ENCODE results near the gene CCDC86. TPM values are rescaled to one million over a fixed set of nuclear protein-coding genes. Genes with fewer than 3 reads are reported as not detected.

Gene CCDC86
- total and polyA plus RNA-seq, 3 donors from 2014 or later, result 60.7 to 134 (median 64.7) TPM

DNA sequence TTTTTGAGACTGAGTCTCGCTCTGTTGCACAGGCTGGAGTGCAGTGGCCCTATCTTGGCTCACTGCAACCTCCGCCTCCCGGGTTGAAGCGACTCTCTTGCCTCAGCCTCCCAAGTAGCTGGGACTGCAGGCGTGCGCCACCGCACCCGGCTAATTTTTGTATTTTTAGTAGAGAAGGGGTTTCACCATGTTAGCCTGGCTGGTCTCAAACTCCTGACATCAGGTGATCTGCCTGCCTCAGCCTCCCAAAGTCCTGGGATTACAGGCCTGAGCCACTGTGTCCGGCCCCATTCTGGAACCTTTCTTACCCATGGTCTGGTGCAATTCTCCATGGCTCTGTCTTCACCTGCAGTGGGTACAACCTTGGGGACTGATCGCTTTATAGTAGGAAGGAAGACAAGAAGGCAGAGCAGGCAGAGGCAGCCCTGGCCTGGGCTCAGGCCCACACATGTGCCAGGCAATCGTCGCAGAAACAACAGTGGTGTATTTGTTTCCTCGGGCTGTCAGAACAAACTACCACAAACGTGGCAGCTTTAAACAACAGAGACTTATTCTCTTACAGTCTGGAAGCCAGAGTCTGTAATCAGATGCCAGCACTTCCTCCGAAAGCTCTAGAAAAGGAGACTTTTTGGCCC lies 17.8 kb downstream of the CCDC86 start:
- no peak for DNase-seq
- intact Hi-C loops (cut with DNase I; ENCODE audit: low total_unique reads), result no loop called here

DNA sequence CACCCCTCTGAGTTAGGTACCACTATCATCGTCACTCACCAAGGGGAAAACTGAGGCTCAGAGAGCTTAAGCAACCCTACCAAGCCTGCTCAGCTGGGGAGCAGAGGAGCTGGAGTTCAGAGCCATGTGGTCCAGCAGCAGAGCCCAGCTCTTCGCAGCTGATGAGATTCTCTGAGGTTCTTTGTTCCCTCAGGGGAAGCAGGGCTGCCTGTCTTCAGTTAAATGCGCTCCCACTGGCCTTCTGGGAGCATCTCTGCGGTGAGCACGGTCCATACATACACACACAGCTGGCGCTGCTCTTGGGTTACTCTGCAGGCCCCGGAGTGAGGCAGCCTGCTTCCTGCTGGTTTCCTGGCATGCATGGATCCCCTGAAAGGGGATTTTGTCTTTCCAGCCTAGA lies 19.0 kb downstream of the CCDC86 start:
- no peak overlapping the region for H3K27ac ChIP-seq
- H3K4me1 ChIP-seq, result peaks cover 11% of the 10 kb centered on the region
- no peak for DNase-seq
- no peaks in the 10 kb centered on the region for H3K27me3 ChIP-seq
- TF ChIP-seq, protein P1, sequence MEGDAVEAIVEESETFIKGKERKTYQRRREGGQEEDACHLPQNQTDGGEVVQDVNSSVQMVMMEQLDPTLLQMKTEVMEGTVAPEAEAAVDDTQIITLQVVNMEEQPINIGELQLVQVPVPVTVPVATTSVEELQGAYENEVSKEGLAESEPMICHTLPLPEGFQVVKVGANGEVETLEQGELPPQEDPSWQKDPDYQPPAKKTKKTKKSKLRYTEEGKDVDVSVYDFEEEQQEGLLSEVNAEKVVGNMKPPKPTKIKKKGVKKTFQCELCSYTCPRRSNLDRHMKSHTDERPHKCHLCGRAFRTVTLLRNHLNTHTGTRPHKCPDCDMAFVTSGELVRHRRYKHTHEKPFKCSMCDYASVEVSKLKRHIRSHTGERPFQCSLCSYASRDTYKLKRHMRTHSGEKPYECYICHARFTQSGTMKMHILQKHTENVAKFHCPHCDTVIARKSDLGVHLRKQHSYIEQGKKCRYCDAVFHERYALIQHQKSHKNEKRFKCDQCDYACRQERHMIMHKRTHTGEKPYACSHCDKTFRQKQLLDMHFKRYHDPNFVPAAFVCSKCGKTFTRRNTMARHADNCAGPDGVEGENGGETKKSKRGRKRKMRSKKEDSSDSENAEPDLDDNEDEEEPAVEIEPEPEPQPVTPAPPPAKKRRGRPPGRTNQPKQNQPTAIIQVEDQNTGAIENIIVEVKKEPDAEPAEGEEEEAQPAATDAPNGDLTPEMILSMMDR (IDR thresholded peaks at IDR 0.05), result no peak
- no peak for TF ChIP-seq POLR2A (IDR thresholded peaks at IDR 0.05)
- H3K36me3 ChIP-seq (ENCODE audit: low read depth, missing control alignments), result no peaks in the 10 kb centered on the region
- 70 to 89% methylated on average over 4 to 7 of the region's 7 CpGs for WGBS, 2 donors
- no peak overlapping the region for H3K4me3 ChIP-seq
- intact Hi-C loops (cut with DNase I; ENCODE audit: low total_unique reads), result no loop called here
- H3K9me3 ChIP-seq, result no peaks in the 10 kb centered on the region

More for the DNA sequence above, 17.8 kb downstream of the CCDC86 start:
- Histone ChIP-seq H3K27me3 (no peaks in the 10 kb centered on the region), H3K4me3 (no peak overlapping the region), H3K36me3 (ENCODE audit: low read depth, missing control alignments) (no peaks in the 10 kb centered on the region), H3K4me1 (peaks cover 11% of the 10 kb centered on the region), H3K27ac (no peak overlapping the region), H3K9me3 (no peaks in the 10 kb centered on the region)
- no peak for TF ChIP-seq POLR2A (IDR thresholded peaks at IDR 0.05)
- TF ChIP-seq, protein P1 (IDR thresholded peaks at IDR 0.05), result no peak
- WGBS, 2 donors, result 83 to 92% methylated on average over 15 of the region's 15 CpGs

DNA sequence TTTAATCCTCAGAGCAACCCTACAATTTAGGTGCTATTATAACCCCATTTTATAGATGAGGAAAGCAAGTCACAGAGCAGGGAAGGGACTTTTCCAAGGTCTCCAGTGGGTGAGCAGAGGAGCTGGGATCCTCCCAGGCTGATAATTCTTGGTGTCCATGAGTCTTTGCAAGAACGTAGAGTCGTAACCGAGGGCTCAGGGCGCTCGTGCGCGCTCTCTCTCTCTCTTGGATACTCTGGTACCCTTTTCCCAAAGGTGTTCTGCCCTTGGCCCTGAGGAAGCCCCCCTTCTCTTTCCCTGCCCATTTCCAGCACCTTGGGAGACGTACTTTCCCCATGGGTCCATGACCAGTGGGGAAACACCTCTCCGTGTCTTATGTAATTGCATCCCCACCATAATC lies 20.3 kb downstream of the CCDC86 start:
- no peak for DNase-seq
- TF ChIP-seq POLR2A (IDR thresholded peaks at IDR 0.05), result no peak
- TF ChIP-seq, protein P1 (IDR thresholded peaks at IDR 0.05), result no peak
- no peak overlapping the region for H3K27ac ChIP-seq
- H3K4me1 ChIP-seq, result peaks cover 11% of the 10 kb centered on the region
- intact Hi-C loops (cut with DNase I; ENCODE audit: low total_unique reads), result no loop called here
- H3K36me3 ChIP-seq (ENCODE audit: low read depth, missing control alignments), result no peaks in the 10 kb centered on the region
- H3K27me3 ChIP-seq, result no peaks in the 10 kb centered on the region
- WGBS, 2 donors, result 95 to 98% methylated on average over 9 of the region's 9 CpGs
- no peak overlapping the region for H3K4me3 ChIP-seq
- H3K9me3 ChIP-seq, result no peaks in the 10 kb centered on the region

DNA sequence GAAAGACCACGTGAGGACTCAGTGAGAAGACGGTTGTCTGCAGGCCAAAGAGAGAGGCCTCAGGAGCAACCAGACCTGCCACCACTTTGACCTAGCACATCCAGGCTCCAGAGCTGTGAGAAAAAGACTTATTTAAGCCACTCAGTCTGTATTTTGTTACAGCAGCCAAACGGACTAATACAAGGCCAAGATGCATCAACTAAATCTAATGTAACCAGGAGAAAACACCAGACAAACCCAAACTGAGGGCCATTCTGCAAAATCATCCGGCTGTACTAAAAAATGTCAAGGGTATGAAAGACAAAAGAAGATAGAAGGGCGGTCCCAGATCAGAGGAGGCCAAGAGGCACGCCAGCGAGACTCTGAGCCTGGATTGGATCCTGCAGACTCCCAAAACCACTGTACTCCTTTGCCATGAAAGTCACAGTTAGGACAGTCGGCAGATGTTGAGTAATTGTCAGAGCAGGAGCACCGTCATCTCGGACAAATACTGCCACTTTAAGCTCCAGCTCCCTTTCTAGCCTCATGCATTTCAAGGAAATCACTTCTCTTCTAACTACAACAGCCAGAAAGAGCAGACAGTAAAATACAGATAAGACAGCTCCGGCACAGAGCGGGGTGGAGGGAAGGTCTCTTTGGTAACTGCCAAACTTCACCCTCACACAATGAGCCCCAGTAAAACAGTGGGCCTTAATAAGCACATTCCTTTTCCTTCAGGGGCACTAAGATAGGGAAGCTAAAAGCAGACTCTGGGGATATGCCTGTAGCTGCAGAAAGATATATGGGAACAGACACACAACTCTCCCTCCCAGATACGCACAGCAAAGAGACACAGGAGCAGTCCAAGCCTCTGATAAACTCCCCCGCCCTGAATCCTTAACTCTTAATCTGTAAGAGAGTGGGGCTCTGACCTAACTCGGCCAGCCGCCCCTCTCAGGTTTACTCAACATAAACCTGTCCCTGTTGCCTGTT lies 21.9 kb downstream of the CCDC86 start:
- no peaks in the 10 kb centered on the region for H3K27me3 ChIP-seq
- no peaks in the 10 kb centered on the region for H3K9me3 ChIP-seq
- no peak overlapping the region for H3K4me3 ChIP-seq
- H3K27ac ChIP-seq, result no peak overlapping the region
- H3K4me1 ChIP-seq, result peaks cover 11% of the 10 kb centered on the region
- TF ChIP-seq, protein P1 (IDR thresholded peaks at IDR 0.05), result no peak
- TF ChIP-seq POLR2A (IDR thresholded peaks at IDR 0.05), result no peak
- intact Hi-C loops (cut with DNase I; ENCODE audit: low total_unique reads), result no loop called here
- WGBS, 2 donors, result 53 to 65% methylated on average over 12 to 16 of the region's 16 CpGs
- peak; percentile 15 for DNase-seq
- H3K36me3 ChIP-seq (ENCODE audit: low read depth, missing control alignments), result no peaks in the 10 kb centered on the region
